ENCODE results near the gene TINAG.

Gene TINAG

GRCh38 chr6:54308289-54308985, at the start of gene TINAG:
Gene TINAG, plus strand, starts transcription at chr6:54308441. Its CDS starts 110 bp downstream, at chr6:54308551.
- no peak for DNase-seq (ENCODE audit: low spot score)

- DNase-seq (ENCODE audit: low spot score): no peak
Observed at GRCh38 chr6:54260025-54260424, 48.2 kb upstream of the TINAG start.

- no peak for DNase-seq (ENCODE audit: low spot score)
Observed at GRCh38 chr6:54262499-54262898, 45.7 kb upstream of the TINAG start.

GRCh38 chr6:54262971-54263370, 45.3 kb upstream of the TINAG start:
- DNase-seq (ENCODE audit: low spot score): no peak

- DNase-seq (ENCODE audit: low spot score): no peak
Observed at GRCh38 chr6:54264581-54265272, 43.5 kb upstream of the TINAG start.

GRCh38 chr6:54266400-54266923, 41.8 kb upstream of the TINAG start:
- no peak for DNase-seq (ENCODE audit: low spot score)

GRCh38 chr6:54267798-54268197, 40.4 kb upstream of the TINAG start:
- no peak for DNase-seq (ENCODE audit: low spot score)

- DNase-seq (ENCODE audit: low spot score): no peak
Observed at GRCh38 chr6:54273214-54273820, 34.9 kb upstream of the TINAG start.

- DNase-seq (ENCODE audit: low spot score): no peak
Observed at GRCh38 chr6:54274383-54274782, 33.9 kb upstream of the TINAG start.

GRCh38 chr6:54282186-54282585, 26.1 kb upstream of the TINAG start:
- DNase-seq (ENCODE audit: low spot score): peak; percentile 1

GRCh38 chr6:54284161-54284860, 23.9 kb upstream of the TINAG start:
- DNase-seq (ENCODE audit: low spot score): no peak

- no peak for DNase-seq (ENCODE audit: low spot score)
Observed at GRCh38 chr6:54285595-54285994, 22.6 kb upstream of the TINAG start.

GRCh38 chr6:54286141-54286540, 22.1 kb upstream of the TINAG start:
- DNase-seq (ENCODE audit: low spot score): no peak

- DNase-seq (ENCODE audit: low spot score): no peak
Observed at GRCh38 chr6:54288474-54288873, 19.8 kb upstream of the TINAG start.

GRCh38 chr6:54289426-54289825, 18.8 kb upstream of the TINAG start:
- no peak for DNase-seq (ENCODE audit: low spot score)

GRCh38 chr6:54291146-54291545, 17.1 kb upstream of the TINAG start:
- DNase-seq (ENCODE audit: low spot score): peak; percentile 7

GRCh38 chr6:54291738-54292137, 16.5 kb upstream of the TINAG start:
- no peak for DNase-seq (ENCODE audit: low spot score)

GRCh38 chr6:54294965-54295532, 13.2 kb upstream of the TINAG start:
- DNase-seq (ENCODE audit: low spot score): no peak

- DNase-seq (ENCODE audit: low spot score): peak; percentile 1
Observed at GRCh38 chr6:54299542-54300269, 8.5 kb upstream of the TINAG start.

GRCh38 chr6:54301770-54302169, 6.5 kb upstream of the TINAG start:
- DNase-seq (ENCODE audit: low spot score): no peak

GRCh38 chr6:54307439-54307910, 766 bp upstream of the TINAG start:
- no peak for DNase-seq (ENCODE audit: low spot score)
